Measurements from ENCODE around the gene ASB2.

ASB2 gene

GRCh38 chr14:93905623-93906022, 70.7 kb downstream of the ASB2 start:
- no peaks in the 10 kb centered on the region for H3K9me3 ChIP-seq (ENCODE audit: control insufficient read depth in 1 of 2, low read length in 2 of 2)

GRCh38 chr14:93903342-93904184, 72.8 kb downstream of the ASB2 start:
- no peak overlapping the region for H3K4me3 ChIP-seq (ENCODE audit: low read depth in 1 of 2, low read length in 2 of 2)
- no peaks in the 10 kb centered on the region for H3K27me3 ChIP-seq (ENCODE audit: low read depth, low read length)
- no peaks in the 10 kb centered on the region for H3K36me3 ChIP-seq (ENCODE audit: control insufficient read depth in 1 of 2, insufficient read depth in 2 of 2, low read length in 2 of 2)
- no peaks in the 10 kb centered on the region for H3K9me3 ChIP-seq (ENCODE audit: control insufficient read depth in 1 of 2, low read length in 2 of 2)
- H3K4me1 ChIP-seq (ENCODE audit: control insufficient read depth in 1 of 2, insufficient read depth in 2 of 2, low read length in 2 of 2), result no peaks in the 10 kb centered on the region
- H3K27ac ChIP-seq (ENCODE audit: low read length), result no peak overlapping the region

More at GRCh38 chr14:93905623-93906022, 70.7 kb downstream of the ASB2 start:
- H3K4me3 ChIP-seq (ENCODE audit: low read depth in 1 of 2, low read length in 2 of 2), result no peak overlapping the region
- H3K27me3 ChIP-seq (ENCODE audit: low read depth, low read length), result no peaks in the 10 kb centered on the region
- H3K36me3 ChIP-seq (ENCODE audit: control insufficient read depth in 1 of 2, insufficient read depth in 2 of 2, low read length in 2 of 2), result no peaks in the 10 kb centered on the region
- H3K27ac ChIP-seq (ENCODE audit: low read length), result no peak overlapping the region
- H3K4me1 ChIP-seq (ENCODE audit: control insufficient read depth in 1 of 2, insufficient read depth in 2 of 2, low read length in 2 of 2), result no peaks in the 10 kb centered on the region

GRCh38 chr14:93902619-93903307, 73.6 kb downstream of the ASB2 start:
- Histone ChIP-seq H3K36me3 (ENCODE audit: control insufficient read depth in 1 of 2, insufficient read depth in 2 of 2, low read length in 2 of 2) (no peaks in the 10 kb centered on the region), H3K4me1 (ENCODE audit: control insufficient read depth in 1 of 2, insufficient read depth in 2 of 2, low read length in 2 of 2) (no peaks in the 10 kb centered on the region), H3K27me3 (ENCODE audit: low read depth, low read length) (no peaks in the 10 kb centered on the region), H3K4me3 (ENCODE audit: low read depth in 1 of 2, low read length in 2 of 2) (no peak overlapping the region), H3K9me3 (ENCODE audit: control insufficient read depth in 1 of 2, low read length in 2 of 2) (no peaks in the 10 kb centered on the region), H3K27ac (ENCODE audit: low read length) (no peak overlapping the region)

- Histone ChIP-seq H3K27me3 (ENCODE audit: low read depth, low read length) (no peaks in the 10 kb centered on the region), H3K27ac (ENCODE audit: low read length) (no peak overlapping the region), H3K4me3 (ENCODE audit: low read depth in 1 of 2, low read length in 2 of 2) (no peak overlapping the region), H3K36me3 (ENCODE audit: control insufficient read depth in 1 of 2, insufficient read depth in 2 of 2, low read length in 2 of 2) (no peaks in the 10 kb centered on the region), H3K4me1 (ENCODE audit: control insufficient read depth in 1 of 2, insufficient read depth in 2 of 2, low read length in 2 of 2) (no peaks in the 10 kb centered on the region), H3K9me3 (ENCODE audit: control insufficient read depth in 1 of 2, low read length in 2 of 2) (no peaks in the 10 kb centered on the region)
These were observed 74.6 kb downstream of the ASB2 start for GRCh38 chr14:93901813-93902212.

GRCh38 chr14:93898731-93899130, 77.6 kb downstream of the ASB2 start:
- H3K9me3 ChIP-seq (ENCODE audit: control insufficient read depth in 1 of 2, low read length in 2 of 2), result no peaks in the 10 kb centered on the region
- H3K36me3 ChIP-seq (ENCODE audit: control insufficient read depth in 1 of 2, insufficient read depth in 2 of 2, low read length in 2 of 2), result no peaks in the 10 kb centered on the region
- H3K4me3 ChIP-seq (ENCODE audit: low read depth in 1 of 2, low read length in 2 of 2), result no peak overlapping the region
- H3K27ac ChIP-seq (ENCODE audit: low read length), result no peak overlapping the region
- H3K27me3 ChIP-seq (ENCODE audit: low read depth, low read length), result no peaks in the 10 kb centered on the region
- peaks cover 0 to 1% of the 10 kb centered on the region in 2 donors for H3K4me1 ChIP-seq (ENCODE audit: control insufficient read depth in 1 of 2, insufficient read depth in 2 of 2, low read length in 2 of 2)

- H3K9me3 ChIP-seq (ENCODE audit: control insufficient read depth in 1 of 2, low read length in 2 of 2), result no peaks in the 10 kb centered on the region
- no peak overlapping the region for H3K4me3 ChIP-seq (ENCODE audit: low read depth in 1 of 2, low read length in 2 of 2)
- H3K27me3 ChIP-seq (ENCODE audit: low read depth, low read length), result no peaks in the 10 kb centered on the region
- H3K4me1 ChIP-seq (ENCODE audit: control insufficient read depth in 1 of 2, insufficient read depth in 2 of 2, low read length in 2 of 2), result peaks cover 3 to 7% of the 10 kb centered on the region in 2 donors
- no peak overlapping the region for H3K27ac ChIP-seq (ENCODE audit: low read length)
- H3K36me3 ChIP-seq (ENCODE audit: control insufficient read depth in 1 of 2, insufficient read depth in 2 of 2, low read length in 2 of 2), result no peaks in the 10 kb centered on the region
These were observed 78.2 kb downstream of the ASB2 start for GRCh38 chr14:93898081-93898611.

- H3K27me3 ChIP-seq (ENCODE audit: low read depth, low read length), result no peaks in the 10 kb centered on the region
- no peak overlapping the region for H3K27ac ChIP-seq (ENCODE audit: low read length)
- H3K9me3 ChIP-seq (ENCODE audit: control insufficient read depth in 1 of 2, low read length in 2 of 2), result no peaks in the 10 kb centered on the region
- H3K4me3 ChIP-seq (ENCODE audit: low read depth in 1 of 2, low read length in 2 of 2), result no peak overlapping the region
- H3K36me3 ChIP-seq (ENCODE audit: control insufficient read depth in 1 of 2, insufficient read depth in 2 of 2, low read length in 2 of 2), result no peaks in the 10 kb centered on the region
- peaks cover 6 to 14% of the 10 kb centered on the region in 2 donors for H3K4me1 ChIP-seq (ENCODE audit: control insufficient read depth in 1 of 2, insufficient read depth in 2 of 2, low read length in 2 of 2)
These were observed 78.9 kb downstream of the ASB2 start for GRCh38 chr14:93897476-93897845.

GRCh38 chr14:93895023-93895604, 81.3 kb downstream of the ASB2 start:
- H3K4me3 ChIP-seq (ENCODE audit: low read depth in 1 of 2, low read length in 2 of 2), result no peak overlapping the region
- peaks cover 6 to 15% of the 10 kb centered on the region in 2 donors for H3K4me1 ChIP-seq (ENCODE audit: control insufficient read depth in 1 of 2, insufficient read depth in 2 of 2, low read length in 2 of 2)
- no peaks in the 10 kb centered on the region for H3K9me3 ChIP-seq (ENCODE audit: control insufficient read depth in 1 of 2, low read length in 2 of 2)
- no peaks in the 10 kb centered on the region for H3K36me3 ChIP-seq (ENCODE audit: control insufficient read depth in 1 of 2, insufficient read depth in 2 of 2, low read length in 2 of 2)
- H3K27me3 ChIP-seq (ENCODE audit: low read depth, low read length), result no peaks in the 10 kb centered on the region
- H3K27ac ChIP-seq (ENCODE audit: low read length), result no peak overlapping the region

GRCh38 chr14:93893661-93894261, 82.6 kb downstream of the ASB2 start:
- no peaks in the 10 kb centered on the region for H3K9me3 ChIP-seq (ENCODE audit: control insufficient read depth in 1 of 2, low read length in 2 of 2)
- peaks cover 6 to 17% of the 10 kb centered on the region in 2 donors for H3K4me1 ChIP-seq (ENCODE audit: control insufficient read depth in 1 of 2, insufficient read depth in 2 of 2, low read length in 2 of 2)
- H3K36me3 ChIP-seq (ENCODE audit: control insufficient read depth in 1 of 2, insufficient read depth in 2 of 2, low read length in 2 of 2), result no peaks in the 10 kb centered on the region
- no peak overlapping the region for H3K27ac ChIP-seq (ENCODE audit: low read length)
- H3K4me3 ChIP-seq (ENCODE audit: low read depth in 1 of 2, low read length in 2 of 2), result peak overlapping the region in 1 of 2 donors; percentile 31
- H3K27me3 ChIP-seq (ENCODE audit: low read depth, low read length), result no peaks in the 10 kb centered on the region

GRCh38 chr14:93892923-93893558, 83.3 kb downstream of the ASB2 start:
- no peaks in the 10 kb centered on the region for H3K27me3 ChIP-seq (ENCODE audit: low read depth, low read length)
- no peaks in the 10 kb centered on the region for H3K36me3 ChIP-seq (ENCODE audit: control insufficient read depth in 1 of 2, insufficient read depth in 2 of 2, low read length in 2 of 2)
- peak overlapping the region in 1 of 2 donors; percentile 31 for H3K4me3 ChIP-seq (ENCODE audit: low read depth in 1 of 2, low read length in 2 of 2)
- peaks cover 6 to 17% of the 10 kb centered on the region in 2 donors for H3K4me1 ChIP-seq (ENCODE audit: control insufficient read depth in 1 of 2, insufficient read depth in 2 of 2, low read length in 2 of 2)
- no peaks in the 10 kb centered on the region for H3K9me3 ChIP-seq (ENCODE audit: control insufficient read depth in 1 of 2, low read length in 2 of 2)
- no peak overlapping the region for H3K27ac ChIP-seq (ENCODE audit: low read length)

GRCh38 chr14:93892505-93892839, 83.9 kb downstream of the ASB2 start:
- H3K4me1 ChIP-seq (ENCODE audit: control insufficient read depth in 1 of 2, insufficient read depth in 2 of 2, low read length in 2 of 2), result peaks cover 6 to 17% of the 10 kb centered on the region in 2 donors
- H3K27me3 ChIP-seq (ENCODE audit: low read depth, low read length), result no peaks in the 10 kb centered on the region
- no peaks in the 10 kb centered on the region for H3K9me3 ChIP-seq (ENCODE audit: control insufficient read depth in 1 of 2, low read length in 2 of 2)
- H3K4me3 ChIP-seq (ENCODE audit: low read depth in 1 of 2, low read length in 2 of 2), result no peak overlapping the region
- no peaks in the 10 kb centered on the region for H3K36me3 ChIP-seq (ENCODE audit: control insufficient read depth in 1 of 2, insufficient read depth in 2 of 2, low read length in 2 of 2)
- no peak overlapping the region for H3K27ac ChIP-seq (ENCODE audit: low read length)
